ENCODE results near the gene TUB.

Gene TUB

DNA sequence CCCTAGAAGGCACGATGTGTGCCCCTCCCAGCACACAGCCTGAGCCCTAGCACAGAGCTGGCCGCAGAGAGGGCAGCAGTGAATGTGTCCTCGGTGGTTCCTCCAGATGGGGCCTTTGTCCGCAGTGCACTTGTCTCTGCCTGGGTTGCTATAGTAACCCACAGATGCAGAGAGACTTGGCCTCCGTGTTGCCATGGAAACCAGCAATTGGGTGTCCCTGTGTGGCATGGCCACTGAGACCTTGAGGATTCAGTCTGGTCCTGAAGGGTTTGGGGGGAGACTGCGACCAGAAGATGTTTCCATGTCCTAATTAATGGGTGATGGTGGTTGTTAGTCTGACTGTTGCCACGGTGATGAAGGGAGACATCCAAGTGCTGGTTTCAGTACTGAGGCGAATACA lies 42.6 kb upstream of the TUB start:
- Histone ChIP-seq H3K9me3 (ENCODE audit: control insufficient read depth, insufficient read depth, low read length) (no peaks in the 10 kb centered on the region), H3K4me3 (ENCODE audit: low read depth, low read length) (no peak overlapping the region), H3K36me3 (ENCODE audit: control insufficient read depth, insufficient read depth, low read length) (no peaks in the 10 kb centered on the region), H3K27me3 (ENCODE audit: control insufficient read depth, insufficient read depth, low read length) (no peaks in the 10 kb centered on the region), H3K4me1 (ENCODE audit: control insufficient read depth, insufficient read depth, low read length) (peaks cover 1% of the 10 kb centered on the region), H3K9ac (ENCODE audit: low read depth, low read length) (no peak overlapping the region)

DNA sequence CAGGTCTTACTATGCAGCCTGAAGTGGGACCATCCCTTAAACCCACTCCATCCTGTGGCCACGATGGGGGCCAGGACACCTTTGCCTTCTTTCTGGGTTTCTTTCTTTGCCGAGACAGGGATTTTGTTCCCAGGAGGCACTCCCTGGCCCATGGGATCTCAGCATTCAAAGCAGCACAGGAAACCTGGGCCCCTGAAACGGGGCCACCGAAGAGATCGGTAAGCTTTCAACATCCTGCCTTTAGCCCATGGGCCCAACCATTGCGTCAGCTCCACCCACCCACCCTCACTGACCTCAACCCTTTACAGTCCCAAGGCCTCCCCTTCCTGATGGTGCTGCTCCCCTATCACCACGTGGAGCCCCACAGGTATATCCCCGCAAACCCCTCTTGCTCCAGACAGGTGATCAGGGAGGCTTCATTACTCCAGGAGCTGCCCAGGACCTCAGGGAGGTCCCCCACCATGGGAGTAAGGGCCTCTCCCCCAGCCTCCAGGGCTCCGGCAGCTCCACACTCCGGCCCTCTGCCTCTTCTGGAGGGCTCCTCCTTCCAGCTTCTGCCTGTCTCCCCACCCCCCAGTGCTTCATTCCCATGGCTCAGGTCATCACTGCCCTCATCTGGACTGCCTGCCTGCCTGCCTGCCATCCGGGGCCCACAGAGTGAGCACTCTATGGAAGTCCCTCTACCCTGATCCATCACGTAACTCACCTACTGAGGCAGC lies 42.0 kb upstream of the TUB start:
- Histone ChIP-seq H3K4me3 (ENCODE audit: low read depth, low read length) (no peak overlapping the region), H3K9ac (ENCODE audit: low read depth, low read length) (no peak overlapping the region), H3K9me3 (ENCODE audit: control insufficient read depth, insufficient read depth, low read length) (no peaks in the 10 kb centered on the region), H3K36me3 (ENCODE audit: control insufficient read depth, insufficient read depth, low read length) (no peaks in the 10 kb centered on the region), H3K4me1 (ENCODE audit: control insufficient read depth, insufficient read depth, low read length) (no peaks in the 10 kb centered on the region), H3K27me3 (ENCODE audit: control insufficient read depth, insufficient read depth, low read length) (no peaks in the 10 kb centered on the region)

DNA sequence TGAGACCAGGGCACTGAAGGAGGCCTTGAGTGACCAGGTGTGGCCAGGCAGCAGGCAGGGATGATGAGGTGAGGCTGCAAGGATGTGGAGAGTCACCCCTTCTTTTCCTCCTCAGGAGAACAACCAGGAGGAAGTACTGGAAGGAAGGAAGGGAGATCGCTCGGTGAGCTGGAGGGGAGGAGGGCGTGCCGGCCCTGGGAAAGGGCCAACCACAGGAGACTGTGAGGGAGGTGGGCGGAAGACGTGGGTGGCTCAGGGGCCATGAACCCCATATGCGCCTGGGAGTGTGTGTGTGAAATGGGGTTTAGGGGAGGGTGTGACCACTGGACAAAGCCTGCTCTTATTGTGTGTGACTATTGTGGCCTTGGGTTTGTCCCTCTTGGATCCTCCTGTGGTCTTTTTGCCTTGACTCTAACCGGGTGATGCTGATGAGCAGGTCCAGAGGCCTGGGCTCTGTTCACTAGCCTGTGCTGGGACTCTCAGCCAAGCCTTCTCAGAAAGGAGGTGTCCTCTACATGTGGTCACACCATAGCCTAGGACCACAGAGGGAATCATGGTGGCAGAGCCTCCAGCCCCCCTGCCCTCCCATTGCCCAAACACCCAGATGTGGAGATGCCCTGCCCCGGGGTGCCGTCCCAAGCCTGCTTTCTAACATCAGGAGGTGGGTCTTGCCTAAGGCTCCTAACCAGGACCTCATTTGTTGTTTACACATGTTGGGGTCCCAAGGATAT lies 41.3 kb upstream of the TUB start:
- H3K27me3 ChIP-seq (ENCODE audit: control insufficient read depth, insufficient read depth, low read length): no peaks in the 10 kb centered on the region
- no peak overlapping the region for H3K9ac ChIP-seq (ENCODE audit: low read depth, low read length)
- no peaks in the 10 kb centered on the region for H3K36me3 ChIP-seq (ENCODE audit: control insufficient read depth, insufficient read depth, low read length)
- H3K9me3 ChIP-seq (ENCODE audit: control insufficient read depth, insufficient read depth, low read length): no peaks in the 10 kb centered on the region
- H3K4me3 ChIP-seq (ENCODE audit: low read depth, low read length): no peak overlapping the region
- no peaks in the 10 kb centered on the region for H3K4me1 ChIP-seq (ENCODE audit: control insufficient read depth, insufficient read depth, low read length)

DNA sequence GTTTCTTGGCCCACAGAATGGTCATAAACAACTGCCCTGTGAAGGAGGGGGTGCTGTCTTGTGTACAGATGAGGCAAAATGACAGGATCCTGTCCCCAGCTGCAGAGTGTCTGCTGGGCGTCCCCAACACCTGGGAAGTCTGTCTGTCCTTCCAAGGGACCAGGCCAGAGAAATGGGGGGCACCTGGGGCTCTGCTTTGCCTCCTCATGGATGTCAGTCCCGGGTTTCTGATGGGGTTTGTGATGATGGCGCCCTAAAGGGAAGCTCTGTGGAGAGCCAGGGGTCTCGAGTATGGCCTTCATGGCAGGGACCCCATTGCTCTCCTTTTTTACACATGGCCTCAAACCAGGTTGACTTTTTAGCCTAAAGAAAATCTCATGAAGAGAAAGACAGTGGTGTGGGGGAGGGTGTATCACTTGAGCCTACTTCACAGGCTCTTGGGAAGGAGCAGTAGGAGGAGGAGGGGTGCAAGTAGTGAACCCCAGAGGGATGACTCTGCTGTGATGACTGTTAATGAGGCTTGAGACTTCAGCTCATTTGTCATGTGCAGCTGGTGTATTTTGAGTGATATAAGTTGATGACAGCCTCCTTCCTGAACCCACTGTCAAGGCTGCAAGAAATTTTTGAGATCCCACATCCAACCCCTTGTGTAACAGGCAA lies 40.6 kb upstream of the TUB start:
- no peak overlapping the region for H3K9ac ChIP-seq (ENCODE audit: low read depth, low read length)
- H3K4me3 ChIP-seq (ENCODE audit: low read depth, low read length): no peak overlapping the region
- no peaks in the 10 kb centered on the region for H3K4me1 ChIP-seq (ENCODE audit: control insufficient read depth, insufficient read depth, low read length)
- no peaks in the 10 kb centered on the region for H3K9me3 ChIP-seq (ENCODE audit: control insufficient read depth, insufficient read depth, low read length)
- H3K36me3 ChIP-seq (ENCODE audit: control insufficient read depth, insufficient read depth, low read length): no peaks in the 10 kb centered on the region
- H3K27me3 ChIP-seq (ENCODE audit: control insufficient read depth, insufficient read depth, low read length): no peaks in the 10 kb centered on the region

DNA sequence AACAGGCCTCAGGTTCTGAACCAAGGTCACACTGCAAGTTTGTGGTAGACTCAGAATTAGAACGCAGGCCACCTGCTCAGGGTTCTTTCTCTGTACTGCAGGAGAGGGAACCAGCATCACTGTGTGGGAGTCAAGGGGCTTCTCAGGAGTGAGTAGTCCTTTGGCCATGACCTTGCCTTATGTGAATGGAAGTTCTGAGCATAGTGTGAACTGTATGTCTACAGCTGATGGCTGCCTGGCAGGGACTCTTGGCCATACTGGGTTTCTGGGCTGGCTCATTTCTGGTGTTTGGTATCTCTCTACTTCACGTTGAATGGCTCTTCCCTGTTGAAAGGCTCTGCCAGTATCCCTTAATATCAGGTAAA lies 40.1 kb upstream of the TUB start:
- no peaks in the 10 kb centered on the region for H3K27me3 ChIP-seq (ENCODE audit: control insufficient read depth, insufficient read depth, low read length)
- no peak overlapping the region for H3K4me3 ChIP-seq (ENCODE audit: low read depth, low read length)
- no peaks in the 10 kb centered on the region for H3K36me3 ChIP-seq (ENCODE audit: control insufficient read depth, insufficient read depth, low read length)
- H3K4me1 ChIP-seq (ENCODE audit: control insufficient read depth, insufficient read depth, low read length): no peaks in the 10 kb centered on the region
- H3K9me3 ChIP-seq (ENCODE audit: control insufficient read depth, insufficient read depth, low read length): no peaks in the 10 kb centered on the region
- H3K9ac ChIP-seq (ENCODE audit: low read depth, low read length): no peak overlapping the region

DNA sequence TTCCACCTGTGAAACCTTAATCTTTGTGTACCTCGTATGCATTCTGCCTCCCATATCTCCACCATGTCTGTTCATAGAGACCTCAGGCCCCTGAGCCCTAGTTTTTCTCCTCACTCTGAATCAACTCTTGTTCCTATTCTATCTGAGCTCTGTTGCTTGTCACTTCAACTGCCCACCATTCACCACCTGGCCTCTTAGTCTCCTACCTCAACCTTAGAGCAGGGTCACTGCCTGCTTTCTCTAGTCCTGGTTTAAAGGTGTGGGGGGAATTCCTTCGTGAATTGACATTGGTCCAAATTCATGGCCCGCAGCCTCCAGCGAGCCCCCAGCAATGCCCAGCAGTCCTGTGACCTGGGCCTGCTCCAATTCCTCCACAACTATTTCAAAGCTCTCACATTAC lies 39.4 kb upstream of the TUB start:
- Histone ChIP-seq H3K9ac (ENCODE audit: low read depth, low read length) (no peak overlapping the region), H3K4me1 (ENCODE audit: control insufficient read depth, insufficient read depth, low read length) (no peaks in the 10 kb centered on the region), H3K4me3 (ENCODE audit: low read depth, low read length) (no peak overlapping the region), H3K27me3 (ENCODE audit: control insufficient read depth, insufficient read depth, low read length) (no peaks in the 10 kb centered on the region), H3K36me3 (ENCODE audit: control insufficient read depth, insufficient read depth, low read length) (no peaks in the 10 kb centered on the region), H3K9me3 (ENCODE audit: control insufficient read depth, insufficient read depth, low read length) (no peaks in the 10 kb centered on the region)

DNA sequence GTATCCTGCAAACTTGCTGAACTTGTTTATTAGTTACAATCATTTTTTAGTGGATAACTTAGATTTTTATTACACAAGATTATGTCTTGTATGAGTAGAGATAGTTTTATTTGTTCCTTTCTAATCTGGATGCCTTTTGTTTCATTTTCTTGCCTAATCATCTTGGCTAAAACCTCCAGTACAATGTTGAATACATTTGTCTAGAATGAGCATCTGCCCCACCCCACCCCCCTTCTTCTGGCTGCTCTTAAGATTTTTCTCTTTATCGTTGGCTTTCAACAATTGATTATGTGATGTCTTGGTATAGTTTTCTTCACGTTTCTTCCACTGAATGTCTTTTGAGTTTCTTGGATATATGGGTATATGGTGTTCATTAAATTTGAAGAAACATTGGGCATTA lies 37.3 kb upstream of the TUB start:
- Histone ChIP-seq H3K9ac (ENCODE audit: low read depth, low read length) (no peak overlapping the region), H3K9me3 (ENCODE audit: control insufficient read depth, insufficient read depth, low read length) (no peaks in the 10 kb centered on the region), H3K27me3 (ENCODE audit: control insufficient read depth, insufficient read depth, low read length) (no peaks in the 10 kb centered on the region), H3K36me3 (ENCODE audit: control insufficient read depth, insufficient read depth, low read length) (no peaks in the 10 kb centered on the region), H3K4me1 (ENCODE audit: control insufficient read depth, insufficient read depth, low read length) (no peaks in the 10 kb centered on the region), H3K4me3 (ENCODE audit: low read depth, low read length) (no peak overlapping the region)

DNA sequence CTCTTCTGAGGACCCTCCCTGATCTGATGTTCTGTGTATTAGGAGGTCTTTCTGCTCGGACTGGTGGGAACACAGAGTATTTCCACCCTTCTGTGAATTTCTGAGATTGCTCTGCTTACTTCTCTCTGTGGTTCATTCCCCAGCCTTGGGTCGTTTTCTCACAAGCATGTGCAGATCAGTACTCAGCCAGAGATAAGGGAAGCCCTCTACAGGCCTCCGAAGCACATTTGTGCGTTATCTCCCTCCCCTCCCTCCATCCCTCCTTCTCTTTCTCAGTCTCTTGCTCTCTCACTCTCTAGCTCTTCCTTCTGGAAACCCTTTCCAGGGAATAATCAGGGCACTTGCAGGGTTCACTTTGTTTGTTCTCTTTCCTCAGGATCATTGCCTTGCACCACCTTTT lies 35.2 kb upstream of the TUB start:
- Histone ChIP-seq H3K9ac (ENCODE audit: low read depth, low read length) (no peak overlapping the region), H3K36me3 (ENCODE audit: control insufficient read depth, insufficient read depth, low read length) (no peaks in the 10 kb centered on the region), H3K4me1 (ENCODE audit: control insufficient read depth, insufficient read depth, low read length) (no peaks in the 10 kb centered on the region), H3K9me3 (ENCODE audit: control insufficient read depth, insufficient read depth, low read length) (no peaks in the 10 kb centered on the region), H3K4me3 (ENCODE audit: low read depth, low read length) (no peak overlapping the region), H3K27me3 (ENCODE audit: control insufficient read depth, insufficient read depth, low read length) (no peaks in the 10 kb centered on the region)

DNA sequence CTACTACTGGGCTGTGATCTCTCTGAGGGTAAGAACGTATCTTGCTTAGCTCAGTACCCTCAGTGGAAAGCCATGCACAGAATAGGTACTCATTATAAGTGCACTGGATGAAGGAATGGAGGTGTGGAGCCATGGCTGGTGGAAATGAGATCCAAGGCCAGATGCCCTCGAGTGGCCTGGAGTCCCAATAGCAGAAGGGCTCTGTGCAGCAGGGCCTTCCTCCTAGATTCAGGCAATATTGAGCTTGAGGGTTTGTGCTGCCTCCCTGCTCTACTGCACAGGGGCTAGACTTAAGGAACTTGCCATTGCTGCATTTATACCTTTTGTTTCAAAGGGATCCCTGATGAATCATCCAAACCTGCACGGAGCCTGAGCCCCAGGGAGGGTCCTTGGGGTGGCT lies 33.6 kb upstream of the TUB start:
- no peaks in the 10 kb centered on the region for H3K27me3 ChIP-seq (ENCODE audit: control insufficient read depth, insufficient read depth, low read length)
- H3K9me3 ChIP-seq (ENCODE audit: control insufficient read depth, insufficient read depth, low read length): no peaks in the 10 kb centered on the region
- no peak overlapping the region for H3K9ac ChIP-seq (ENCODE audit: low read depth, low read length)

DNA sequence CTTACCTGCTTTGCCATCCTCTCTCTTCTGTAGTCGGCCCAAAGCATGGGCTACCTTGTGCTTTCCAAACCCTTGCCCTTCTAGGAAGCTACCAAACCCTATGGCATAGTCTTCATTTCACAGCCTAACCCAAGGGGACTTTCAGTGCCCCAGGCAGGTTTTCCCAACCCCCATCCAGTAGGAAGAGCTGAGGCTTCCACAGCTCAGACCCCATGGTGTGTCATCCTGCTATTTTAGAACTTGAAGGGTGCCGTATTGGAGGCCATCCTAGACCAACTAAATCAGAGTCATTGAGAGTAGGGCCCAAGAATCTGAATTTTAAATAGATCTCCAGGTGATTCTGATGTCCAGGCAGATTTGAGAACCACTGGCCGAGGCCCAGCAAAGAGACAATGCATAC lies 31.9 kb upstream of the TUB start:
- no peaks in the 10 kb centered on the region for H3K36me3 ChIP-seq (ENCODE audit: control insufficient read depth, insufficient read depth, low read length)
- no peaks in the 10 kb centered on the region for H3K4me1 ChIP-seq (ENCODE audit: control insufficient read depth, insufficient read depth, low read length)
- no peak overlapping the region for H3K4me3 ChIP-seq (ENCODE audit: low read depth, low read length)
- H3K9me3 ChIP-seq (ENCODE audit: control insufficient read depth, insufficient read depth, low read length): no peaks in the 10 kb centered on the region
- H3K9ac ChIP-seq (ENCODE audit: low read depth, low read length): no peak overlapping the region
- H3K27me3 ChIP-seq (ENCODE audit: control insufficient read depth, insufficient read depth, low read length): no peaks in the 10 kb centered on the region

More for the DNA sequence above, 33.6 kb upstream of the TUB start:
- H3K4me1 ChIP-seq (ENCODE audit: control insufficient read depth, insufficient read depth, low read length): no peaks in the 10 kb centered on the region
- H3K36me3 ChIP-seq (ENCODE audit: control insufficient read depth, insufficient read depth, low read length): no peaks in the 10 kb centered on the region
- H3K4me3 ChIP-seq (ENCODE audit: low read depth, low read length): no peak overlapping the region

DNA sequence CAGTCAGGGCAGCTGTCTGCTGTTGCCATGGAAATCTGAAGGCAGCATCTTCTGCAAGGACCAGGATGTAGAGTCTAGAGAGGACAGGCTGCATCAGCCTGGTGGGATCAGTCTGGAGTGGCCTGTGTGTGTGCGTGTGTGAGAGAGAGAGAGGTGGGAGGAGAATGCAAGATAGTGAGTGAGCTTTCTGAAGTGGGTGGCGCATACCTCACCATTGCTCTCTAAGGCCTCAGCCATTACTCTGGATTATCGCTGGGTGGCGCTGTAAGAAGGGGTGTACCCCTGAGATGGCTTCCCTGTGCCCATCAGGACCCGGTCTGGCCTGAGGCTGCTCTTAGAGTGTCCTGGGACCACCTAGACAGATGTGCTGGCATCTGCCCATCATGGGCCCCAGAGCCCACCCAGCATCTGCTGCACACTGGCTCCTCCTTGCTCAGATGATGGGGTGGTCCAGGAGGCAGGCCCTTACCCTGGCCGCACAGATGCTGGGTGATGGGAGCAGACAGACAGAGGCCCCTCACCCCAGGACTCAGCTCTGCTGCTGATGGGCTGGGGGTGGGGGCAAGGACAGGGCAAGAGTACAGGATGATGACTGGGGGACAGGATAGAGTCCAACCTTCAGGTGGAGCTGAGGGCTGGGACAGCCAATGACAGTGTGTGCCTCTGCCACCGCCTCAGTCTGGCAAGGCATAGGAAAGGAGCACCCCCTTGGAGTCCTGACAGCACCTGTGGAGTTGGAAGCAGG lies 25.7 kb upstream of the TUB start:
- H3K9me3 ChIP-seq (ENCODE audit: control insufficient read depth, insufficient read depth, low read length): no peaks in the 10 kb centered on the region
- no peaks in the 10 kb centered on the region for H3K27me3 ChIP-seq (ENCODE audit: control insufficient read depth, insufficient read depth, low read length)
- H3K9ac ChIP-seq (ENCODE audit: low read depth, low read length): no peak overlapping the region
- no peaks in the 10 kb centered on the region for H3K36me3 ChIP-seq (ENCODE audit: control insufficient read depth, insufficient read depth, low read length)
- no peaks in the 10 kb centered on the region for H3K4me1 ChIP-seq (ENCODE audit: control insufficient read depth, insufficient read depth, low read length)
- no peak overlapping the region for H3K4me3 ChIP-seq (ENCODE audit: low read depth, low read length)

All from iPS-15b (cell line).